Lower leg skin (tissue), 4 donors: ENCODE data around the gene DSCAML1. TPM values are rescaled to one million over a fixed set of nuclear protein-coding genes. Genes with fewer than 3 reads are reported as not detected.

Experiments
- DNase-seq, 2 donors: peaks; one replicate each; pipeline ENCODE4 v3.0.0-alpha.2; 2019; ENCODE audit warnings: low spot score in 2 of 2
- H3K4me3 ChIP-seq: fragments of 200-600 bp; sonication (generic); 2 replicates; pipeline ENCODE4 v1.5.1; 2017; ENCODE audit warnings: mild to moderate bottlenecking, low read depth; ENCODE audit not compliant: poor library complexity, severe bottlenecking
- POLR2A ChIP-seq, 2 donors: fragments of 450-650 bp; IDR thresholded peaks; one replicate each; pipeline ENCODE4 v1.6.1; 2016 to 2017; ENCODE audit warnings: antibody characterized with exemption in 2 of 2, mild to moderate bottlenecking in 1 of 2, moderate library complexity in 1 of 2
- WGBS, 2 donors: methylation state at CpG; one replicate each; pipeline ENCODE4 v1.1.5; 2018; 5-methylcytosine and 5-hydroxymethylcytosine counted together
- intact Hi-C: fragments of 100-400 bp; cut with DNase I; formaldehyde crosslinking; loops from one replicate; pipeline ENCODE4 v1.15.0; 2023; ENCODE audit warnings: low total_unique reads
- total RNA-seq, 4 donors: library from RNA; depleted of rRNA; stranded (reverse); fragments of >200 nt; gene quantifications; one replicate each; pipeline ENCODE4 v1.1.0, GENCODE V29; 2016
- TF ChIP-seq, protein P1 (sequence below), 3 donors: fragments of 450-650 bp; IDR thresholded peaks; one replicate each; pipeline ENCODE4 v1.5.1; 2016; ENCODE audit warnings: antibody characterized with exemption in 3 of 3, mild to moderate bottlenecking in 3 of 3, moderate library complexity in 2 of 3

DSCAML1 gene
- total RNA-seq, 4 donors from 2014 or later, result 0.07 to 0.13 (median 0.08) TPM

DNA sequence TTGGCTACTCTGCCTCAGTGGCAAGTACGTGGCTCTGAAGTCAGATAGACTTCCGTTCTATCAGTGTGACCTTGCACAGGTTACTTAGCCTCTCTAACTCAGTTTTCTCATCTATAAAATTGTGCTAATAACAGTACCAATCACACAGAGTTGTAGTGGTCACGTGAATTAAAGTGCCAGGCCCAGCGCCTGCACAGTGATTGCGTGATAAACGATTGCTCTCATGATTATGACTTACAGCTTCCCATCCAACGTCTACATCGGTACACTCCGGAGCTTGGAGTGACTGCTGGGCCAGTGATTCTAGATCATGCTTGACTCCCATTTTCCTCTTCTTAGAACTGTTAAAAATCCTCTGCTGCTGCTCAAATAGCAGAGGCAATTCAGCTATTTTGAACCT, 247.6 kb downstream of the DSCAML1 start:
- DNase-seq, result no peak
- intact Hi-C loops, result no loop called here
- no peak overlapping the region for H3K4me3 ChIP-seq
- WGBS, 2 donors, result 92 to 95% methylated on average over 9 of the region's 9 CpGs
- no peak for TF ChIP-seq POLR2A (IDR thresholded peaks at IDR 0.05)
- TF ChIP-seq, protein P1, sequence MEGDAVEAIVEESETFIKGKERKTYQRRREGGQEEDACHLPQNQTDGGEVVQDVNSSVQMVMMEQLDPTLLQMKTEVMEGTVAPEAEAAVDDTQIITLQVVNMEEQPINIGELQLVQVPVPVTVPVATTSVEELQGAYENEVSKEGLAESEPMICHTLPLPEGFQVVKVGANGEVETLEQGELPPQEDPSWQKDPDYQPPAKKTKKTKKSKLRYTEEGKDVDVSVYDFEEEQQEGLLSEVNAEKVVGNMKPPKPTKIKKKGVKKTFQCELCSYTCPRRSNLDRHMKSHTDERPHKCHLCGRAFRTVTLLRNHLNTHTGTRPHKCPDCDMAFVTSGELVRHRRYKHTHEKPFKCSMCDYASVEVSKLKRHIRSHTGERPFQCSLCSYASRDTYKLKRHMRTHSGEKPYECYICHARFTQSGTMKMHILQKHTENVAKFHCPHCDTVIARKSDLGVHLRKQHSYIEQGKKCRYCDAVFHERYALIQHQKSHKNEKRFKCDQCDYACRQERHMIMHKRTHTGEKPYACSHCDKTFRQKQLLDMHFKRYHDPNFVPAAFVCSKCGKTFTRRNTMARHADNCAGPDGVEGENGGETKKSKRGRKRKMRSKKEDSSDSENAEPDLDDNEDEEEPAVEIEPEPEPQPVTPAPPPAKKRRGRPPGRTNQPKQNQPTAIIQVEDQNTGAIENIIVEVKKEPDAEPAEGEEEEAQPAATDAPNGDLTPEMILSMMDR (IDR thresholded peaks at IDR 0.05), result no peak

DNA sequence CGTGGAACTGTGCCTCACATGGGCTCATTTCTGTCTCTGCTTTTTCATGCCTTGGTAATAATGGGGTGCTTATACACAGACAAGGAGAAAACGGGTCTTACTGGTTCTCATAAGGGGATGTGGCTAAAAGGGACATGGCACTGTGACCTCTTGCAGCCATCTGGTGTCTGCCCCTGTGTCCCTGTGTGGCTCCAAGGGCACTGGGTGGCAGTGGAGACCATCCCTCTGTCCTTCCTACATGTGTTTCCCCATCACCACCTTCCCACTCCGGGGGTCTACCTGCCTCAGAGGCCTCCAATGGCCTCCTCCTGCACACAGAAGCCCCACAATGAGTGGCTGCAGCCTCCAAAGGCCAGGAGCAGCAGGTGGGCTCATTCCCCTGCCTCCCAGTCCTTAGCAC, 248.1 kb downstream of the DSCAML1 start:
- intact Hi-C loops, result no loop called here
- H3K4me3 ChIP-seq, result no peak overlapping the region
- DNase-seq, result no peak
- 71 to 80% methylated on average over 3 of the region's 3 CpGs for WGBS, 2 donors
- no peak for TF ChIP-seq POLR2A (IDR thresholded peaks at IDR 0.05)
- TF ChIP-seq, protein P1 (IDR thresholded peaks at IDR 0.05), result no peak

DNA sequence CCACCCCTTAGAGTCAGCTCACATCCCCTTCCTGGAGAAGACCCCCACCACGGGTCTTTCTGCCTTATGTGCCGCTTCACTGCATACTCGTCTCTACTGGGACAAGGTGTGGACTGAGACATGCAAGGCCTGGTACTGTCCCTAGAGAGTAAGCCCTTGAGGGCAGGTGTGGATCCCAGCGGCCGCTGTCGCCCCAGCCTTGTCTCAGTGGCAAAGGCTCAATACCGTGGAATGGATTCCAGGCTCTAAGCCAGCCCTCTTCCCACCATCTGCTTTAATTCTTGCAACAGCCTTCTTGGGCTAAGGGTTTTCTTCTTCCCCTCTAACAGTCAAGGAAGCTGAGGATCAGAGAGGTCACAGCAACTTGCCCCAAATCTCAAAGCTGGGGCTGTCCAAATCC, 249.1 kb downstream of the DSCAML1 start:
- intact Hi-C loops, result no loop called here
- TF ChIP-seq, protein P1 (IDR thresholded peaks at IDR 0.05), result no peak
- no peak for TF ChIP-seq POLR2A (IDR thresholded peaks at IDR 0.05)
- no peak for DNase-seq
- no peak overlapping the region for H3K4me3 ChIP-seq
- WGBS, 2 donors, result 78 to 87% methylated on average over 7 of the region's 7 CpGs

DNA sequence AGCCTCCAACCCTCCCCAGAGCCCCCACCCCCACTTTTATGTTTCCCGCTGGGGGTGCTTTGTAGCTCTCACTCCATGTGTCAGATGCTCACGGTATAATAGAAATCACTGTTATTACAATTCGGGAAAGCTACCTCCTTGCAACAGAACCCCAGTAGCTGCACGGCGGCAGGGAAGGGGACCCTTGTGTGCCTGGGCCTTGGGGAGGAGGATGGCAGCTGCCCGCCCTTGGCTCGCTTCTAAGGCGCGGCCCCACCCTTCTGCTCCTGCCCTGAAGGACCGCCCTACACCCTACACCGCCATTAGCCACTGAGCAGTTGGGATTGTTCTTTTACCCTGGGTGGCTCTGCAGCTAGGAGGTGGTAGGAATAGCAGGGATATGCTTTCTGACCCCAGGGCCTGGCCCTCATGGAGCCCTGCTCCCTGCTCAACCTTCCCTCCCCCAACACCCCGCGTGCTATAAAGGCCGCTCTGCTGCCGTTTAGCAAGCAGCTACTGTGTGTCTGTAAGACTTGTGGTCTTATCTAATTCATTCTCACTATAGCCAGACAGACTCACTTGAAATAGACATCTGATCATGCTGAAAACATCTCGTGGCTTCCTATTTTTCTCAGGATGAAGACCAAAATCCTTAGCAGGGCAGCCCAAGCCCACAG, 249.7 kb downstream of the DSCAML1 start:
- 54% methylated on average over 16 of the region's 16 CpGs for WGBS, 2 donors
- DNase-seq, result no peak
- no peak overlapping the region for H3K4me3 ChIP-seq
- intact Hi-C loops, result no loop called here
- TF ChIP-seq, protein P1 (IDR thresholded peaks at IDR 0.05), result no peak
- TF ChIP-seq POLR2A (IDR thresholded peaks at IDR 0.05), result no peak

DNA sequence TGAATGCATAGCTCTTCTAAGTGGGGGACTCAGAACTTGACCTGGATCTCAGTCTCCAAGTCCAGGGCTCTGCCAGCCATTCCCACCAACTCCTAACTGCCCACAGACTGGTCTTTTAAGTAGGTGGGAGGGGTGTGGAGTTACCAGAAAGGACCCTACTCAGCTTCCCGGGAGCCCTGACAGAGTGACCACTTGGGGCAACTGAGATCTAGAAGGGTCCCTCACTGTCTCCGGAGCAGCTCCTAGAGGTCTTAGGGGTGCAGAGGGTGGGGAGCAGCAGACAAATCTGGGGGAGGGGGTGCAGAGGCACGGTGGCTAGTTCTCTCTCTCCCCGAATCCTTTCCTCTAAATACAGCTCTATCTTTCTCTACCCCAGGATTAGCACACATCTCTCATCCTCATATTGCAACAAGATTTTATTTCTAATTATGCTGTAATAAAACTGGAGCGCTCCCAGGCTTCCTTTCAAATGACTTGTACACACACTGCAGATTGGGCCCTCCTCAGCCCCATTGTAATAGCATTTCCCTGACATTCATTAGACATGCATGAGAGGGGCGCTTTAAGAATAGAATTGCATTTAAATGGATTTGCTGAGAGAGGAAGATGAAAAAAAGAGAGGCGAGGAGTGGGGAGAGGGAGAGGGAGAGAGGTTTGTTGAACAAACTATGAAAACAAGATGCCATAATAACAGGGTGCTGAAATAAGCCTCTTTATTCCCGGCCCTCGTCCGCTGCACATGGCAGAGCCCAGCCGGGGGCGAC, 250.4 kb downstream of the DSCAML1 start:
- TF ChIP-seq POLR2A (IDR thresholded peaks at IDR 0.05), result no peak
- TF ChIP-seq, protein P1 (IDR thresholded peaks at IDR 0.05), result no peak
- DNase-seq, result no peak
- WGBS, 2 donors, result 59 to 61% methylated on average over 12 of the region's 12 CpGs
- H3K4me3 ChIP-seq, result no peak overlapping the region
- intact Hi-C loops, result no loop called here
